ENCODE measurements around the gene AQP2. TPM values are rescaled to one million over a fixed set of nuclear protein-coding genes. Genes with fewer than 3 reads are reported as not detected.

Gene AQP2
- total and polyA plus RNA-seq, 2 donors (not counting 1 experiment from before 2014, with no cell fraction given): not detected

DNA sequence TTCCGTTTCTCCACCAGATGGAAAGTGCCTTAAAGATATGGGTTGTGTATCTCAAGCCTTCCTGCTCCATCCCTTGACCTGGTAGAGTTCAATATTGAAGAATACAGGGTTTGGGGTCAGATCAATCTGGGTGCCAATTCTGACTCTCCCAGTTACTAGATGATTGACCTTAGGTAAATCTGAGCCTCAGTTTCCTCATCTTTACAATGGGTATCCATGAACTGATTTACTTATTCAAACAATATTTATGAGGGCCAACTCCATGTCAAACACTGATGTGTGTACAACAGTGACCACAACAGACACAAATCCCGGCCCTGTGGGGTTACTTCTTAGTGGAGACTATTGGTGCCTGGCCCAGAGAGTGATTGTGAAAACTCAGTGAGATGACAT, 39.3 kb upstream of the AQP2 start:
- Histone ChIP-seq H4K20me1 (ENCODE audit: control insufficient read depth, insufficient read depth, low read length, poor library complexity, severe bottlenecking) (no peaks in the 10 kb centered on the region), H2AFZ (ENCODE audit: insufficient read depth, low read depth, low read length, poor library complexity, severe bottlenecking) (no peak overlapping the region), H3K9me3 (ENCODE audit: control extremely low read depth in 1 of 3, control insufficient read depth in 2 of 3, insufficient read depth in 1 of 3, low read length in 2 of 3) (no peaks in the 10 kb centered on the region), H3K27me3 (replicated peaks in 1 of 4; ENCODE audit: control extremely low read depth in 1 of 4, control insufficient read depth in 3 of 4, insufficient read depth in 4 of 4, low read length in 3 of 4) (peaks cover 0 to 3% (median 0%) of the 10 kb centered on the region in 4 experiments), H3K36me3 (replicated peaks in 1 of 2; ENCODE audit: control extremely low read depth in 1 of 2, control insufficient read depth in 1 of 2, extremely low read depth in 1 of 2, insufficient read depth in 2 of 2, low read length in 1 of 2) (no peaks in the 10 kb centered on the region), H3K79me2 (ENCODE audit: control insufficient read depth, insufficient read depth, low read length) (no peaks in the 10 kb centered on the region), H3K4me3 (ENCODE audit: control extremely low read depth in 1 of 5, extremely low read depth in 1 of 5, insufficient read depth in 1 of 5, low read depth in 2 of 5, low read length in 4 of 5) (no peak overlapping the region), H3K9ac (ENCODE audit: low read length) (no peak overlapping the region), H3K4me1 (ENCODE audit: control insufficient read depth in 2 of 2, insufficient read depth in 2 of 2, low read length in 2 of 2) (no peaks in the 10 kb centered on the region), H3K4me2 (replicated peaks; ENCODE audit: low read depth, low read length, poor library complexity, severe bottlenecking) (no peak overlapping the region), H3K27ac (ENCODE audit: low read length in 2 of 2) (no peak overlapping the region)
- intact Hi-C loops (cut with micrococcal nuclease): no loop called here
- H3K9me3 Mint-ChIP-seq (ENCODE audit: insufficient read depth): no peaks in the 10 kb centered on the region
- WGBS (ENCODE audit: insufficient coverage): 100% methylated on average over 1 of the region's 2 CpGs
- no peaks in the 10 kb centered on the region for H3K4me1 Mint-ChIP-seq
- H3K27me3 Mint-ChIP-seq: peaks cover 16% of the 10 kb centered on the region
- ATAC-seq (ENCODE audit: low read depth) (no peak), DNase-seq (no peak)
- ChIA-PET CTCF (no interaction called here), POLR2A (no interaction called here)
- no peak overlapping the region for H3K4me3 Mint-ChIP-seq
- no peak overlapping the region for H3K27ac Mint-ChIP-seq
- TF ChIP-seq, protein P1, sequence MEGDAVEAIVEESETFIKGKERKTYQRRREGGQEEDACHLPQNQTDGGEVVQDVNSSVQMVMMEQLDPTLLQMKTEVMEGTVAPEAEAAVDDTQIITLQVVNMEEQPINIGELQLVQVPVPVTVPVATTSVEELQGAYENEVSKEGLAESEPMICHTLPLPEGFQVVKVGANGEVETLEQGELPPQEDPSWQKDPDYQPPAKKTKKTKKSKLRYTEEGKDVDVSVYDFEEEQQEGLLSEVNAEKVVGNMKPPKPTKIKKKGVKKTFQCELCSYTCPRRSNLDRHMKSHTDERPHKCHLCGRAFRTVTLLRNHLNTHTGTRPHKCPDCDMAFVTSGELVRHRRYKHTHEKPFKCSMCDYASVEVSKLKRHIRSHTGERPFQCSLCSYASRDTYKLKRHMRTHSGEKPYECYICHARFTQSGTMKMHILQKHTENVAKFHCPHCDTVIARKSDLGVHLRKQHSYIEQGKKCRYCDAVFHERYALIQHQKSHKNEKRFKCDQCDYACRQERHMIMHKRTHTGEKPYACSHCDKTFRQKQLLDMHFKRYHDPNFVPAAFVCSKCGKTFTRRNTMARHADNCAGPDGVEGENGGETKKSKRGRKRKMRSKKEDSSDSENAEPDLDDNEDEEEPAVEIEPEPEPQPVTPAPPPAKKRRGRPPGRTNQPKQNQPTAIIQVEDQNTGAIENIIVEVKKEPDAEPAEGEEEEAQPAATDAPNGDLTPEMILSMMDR (IDR thresholded peaks at IDR 0.05): no peak
- no peak for TF ChIP-seq EZH2 (IDR thresholded peaks at IDR 0.05; ENCODE audit: borderline replicate concordance, insufficient read depth, low read depth, low read length, poor library complexity, severe bottlenecking)

DNA sequence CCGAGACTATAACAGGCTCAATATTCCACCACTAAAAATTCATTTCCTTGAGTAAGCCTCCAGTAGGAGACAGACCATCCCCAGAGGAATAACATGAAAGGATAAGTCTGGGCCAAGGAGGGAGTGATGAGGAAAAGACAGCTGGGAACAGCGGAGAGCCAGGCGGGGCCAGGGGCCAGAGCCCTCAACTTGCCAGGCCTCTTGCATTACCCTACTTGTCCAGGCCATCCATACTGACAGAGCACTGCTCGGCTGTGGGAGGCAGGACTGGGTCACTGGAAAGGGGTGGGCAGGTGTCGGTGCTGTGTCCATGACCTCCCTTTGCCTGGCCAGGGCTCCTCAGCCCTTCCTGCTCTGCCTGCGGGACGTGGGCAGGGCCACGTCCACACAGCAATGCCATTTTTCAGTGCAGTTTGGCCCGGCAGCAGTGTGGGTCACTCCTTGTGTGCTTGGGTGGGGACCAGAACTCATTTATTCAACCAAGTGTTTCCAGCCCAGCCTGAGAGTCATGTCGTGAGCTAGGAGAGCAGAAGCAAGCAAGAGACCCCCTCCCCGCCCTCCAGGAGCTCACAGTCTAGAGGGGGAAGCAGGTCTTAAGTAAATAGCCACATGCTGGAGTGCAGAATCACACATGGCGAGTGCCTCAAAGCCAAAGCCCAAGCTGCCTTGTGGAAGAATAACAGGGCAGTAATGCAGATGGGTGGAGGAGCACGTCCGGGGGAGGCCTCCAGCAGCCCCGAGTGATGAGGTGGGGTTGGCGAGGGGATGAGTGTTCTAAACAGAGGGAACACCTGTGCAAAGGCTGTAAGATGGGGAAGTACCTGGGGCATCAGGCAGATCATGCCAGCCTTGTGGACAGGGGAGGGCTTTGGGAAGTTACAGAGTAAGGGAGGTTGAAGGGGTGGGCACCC, 37.9 kb upstream of the AQP2 start:
- H3K9me3 Mint-ChIP-seq (ENCODE audit: insufficient read depth): no peaks in the 10 kb centered on the region
- H2AFZ ChIP-seq (ENCODE audit: insufficient read depth, low read depth, low read length, poor library complexity, severe bottlenecking): no peak overlapping the region
- H3K9me3 ChIP-seq (ENCODE audit: control extremely low read depth in 1 of 3, control insufficient read depth in 2 of 3, insufficient read depth in 1 of 3, low read length in 2 of 3): no peaks in the 10 kb centered on the region
- intact Hi-C loops (cut with micrococcal nuclease): no loop called here
- H4K20me1 ChIP-seq (ENCODE audit: control insufficient read depth, insufficient read depth, low read length, poor library complexity, severe bottlenecking): no peaks in the 10 kb centered on the region
- H3K4me3 ChIP-seq (ENCODE audit: control extremely low read depth in 1 of 5, extremely low read depth in 1 of 5, insufficient read depth in 1 of 5, low read depth in 2 of 5, low read length in 4 of 5): no peak overlapping the region
- no peaks in the 10 kb centered on the region for H3K4me1 ChIP-seq (ENCODE audit: control insufficient read depth in 2 of 2, insufficient read depth in 2 of 2, low read length in 2 of 2)
- no peak for DNase-seq
- no peak for TF ChIP-seq EZH2 (IDR thresholded peaks at IDR 0.05; ENCODE audit: borderline replicate concordance, insufficient read depth, low read depth, low read length, poor library complexity, severe bottlenecking)
- TF ChIP-seq, protein P1 (IDR thresholded peaks at IDR 0.05): no peak
- H3K36me3 ChIP-seq (replicated peaks in 1 of 2; ENCODE audit: control extremely low read depth in 1 of 2, control insufficient read depth in 1 of 2, extremely low read depth in 1 of 2, insufficient read depth in 2 of 2, low read length in 1 of 2): no peaks in the 10 kb centered on the region
- 83% methylated on average over 13 of the region's 16 CpGs for WGBS (ENCODE audit: insufficient coverage)
- no peak overlapping the region for H3K9ac ChIP-seq (ENCODE audit: low read length)
- H3K27ac ChIP-seq (ENCODE audit: low read length in 2 of 2): no peak overlapping the region
- no peak overlapping the region for H3K4me3 Mint-ChIP-seq
- no peak overlapping the region for H3K4me2 ChIP-seq (replicated peaks; ENCODE audit: low read depth, low read length, poor library complexity, severe bottlenecking)
- H3K79me2 ChIP-seq (ENCODE audit: control insufficient read depth, insufficient read depth, low read length): no peaks in the 10 kb centered on the region
- no peaks in the 10 kb centered on the region for H3K4me1 Mint-ChIP-seq
- ChIA-PET POLR2A (no interaction called here), CTCF (no interaction called here)
- peaks cover 18% of the 10 kb centered on the region for H3K27me3 Mint-ChIP-seq
- H3K27ac Mint-ChIP-seq: no peak overlapping the region
- no peak for ATAC-seq (ENCODE audit: low read depth)
- H3K27me3 ChIP-seq (replicated peaks in 1 of 4; ENCODE audit: control extremely low read depth in 1 of 4, control insufficient read depth in 3 of 4, insufficient read depth in 4 of 4, low read length in 3 of 4): peaks cover 0 to under 1% (median 0%) of the 10 kb centered on the region in 4 experiments
